Parathyroid adenoma (tissue), 2 donors: ENCODE measurements around the gene ARHGAP21.

Experiments used
- H2AFZ ChIP-seq: fragments of 300-600 bp; sonication (generic); one replicate; pipeline ENCODE4 v1.7.0; 2017; ENCODE audit warnings: antibody characterized with exemption, mild to moderate bottlenecking
- H3K27ac ChIP-seq: fragments of 300-600 bp; sonication (generic); one replicate; pipeline ENCODE4 v1.7.0; 2017
- H3K27me3 ChIP-seq: fragments of 300-600 bp; sonication (generic); one replicate; pipeline ENCODE4 v1.7.0; 2017; ENCODE audit warnings: low read length; ENCODE audit not compliant: control insufficient read depth, insufficient read depth
- H3K36me3 ChIP-seq: fragments of 300-600 bp; sonication (generic); one replicate; pipeline ENCODE4 v1.7.0; 2017; ENCODE audit warnings: low read length; ENCODE audit not compliant: control insufficient read depth, insufficient read depth
- H3K4me1 ChIP-seq: fragments of 300-600 bp; sonication (generic); one replicate; pipeline ENCODE4 v1.7.0; 2017; ENCODE audit warnings: control low read depth
- H3K4me2 ChIP-seq: fragments of 300-600 bp; sonication (generic); one replicate; pipeline ENCODE4 v1.7.0; 2017; ENCODE audit warnings: low read length
- H3K4me3 ChIP-seq: fragments of 300-600 bp; sonication (generic); one replicate; pipeline ENCODE4 v1.7.0; 2017; ENCODE audit warnings: low read depth, low read length
- H3K79me2 ChIP-seq: fragments of 300-600 bp; sonication (generic); one replicate; pipeline ENCODE4 v1.7.0; 2017; ENCODE audit warnings: control low read depth
- H3K9ac ChIP-seq: fragments of 300-600 bp; sonication (generic); one replicate; pipeline ENCODE4 v1.7.0; 2017; ENCODE audit warnings: mild to moderate bottlenecking
- H3K9me3 ChIP-seq: fragments of 300-600 bp; sonication (generic); one replicate; pipeline ENCODE4 v1.7.0; 2017; ENCODE audit warnings: low read length; ENCODE audit not compliant: control insufficient read depth
- TF ChIP-seq, protein P1 (sequence below): fragments of 300-600 bp; sonication (generic); IDR thresholded peaks from one replicate; pipeline ENCODE4 v1.7.0; 2017; ENCODE audit warnings: antibody characterized with exemption, mild to moderate bottlenecking
- donor health status: primary hyperparathyroidism.

Gene ARHGAP21

DNA sequence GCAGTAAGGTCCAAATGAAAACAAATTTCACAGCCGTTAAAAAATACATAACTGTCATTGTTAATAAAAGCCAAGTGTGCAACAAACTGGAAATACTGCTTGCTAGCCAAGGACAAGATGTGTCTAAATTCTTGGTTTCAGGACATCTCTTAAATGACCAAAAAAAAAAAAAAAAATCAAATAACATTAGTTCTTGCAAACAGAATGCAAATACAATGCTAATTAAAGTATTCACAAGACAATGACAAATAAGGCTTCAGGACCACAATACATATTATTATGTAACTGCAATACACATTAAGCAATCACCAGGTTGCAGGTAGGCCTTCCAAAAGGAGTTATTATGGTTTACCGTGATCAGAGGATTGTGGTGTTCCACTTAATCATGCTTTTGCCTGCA, 3.6 kb downstream of the ARHGAP21 start:
- TF ChIP-seq, protein P1, sequence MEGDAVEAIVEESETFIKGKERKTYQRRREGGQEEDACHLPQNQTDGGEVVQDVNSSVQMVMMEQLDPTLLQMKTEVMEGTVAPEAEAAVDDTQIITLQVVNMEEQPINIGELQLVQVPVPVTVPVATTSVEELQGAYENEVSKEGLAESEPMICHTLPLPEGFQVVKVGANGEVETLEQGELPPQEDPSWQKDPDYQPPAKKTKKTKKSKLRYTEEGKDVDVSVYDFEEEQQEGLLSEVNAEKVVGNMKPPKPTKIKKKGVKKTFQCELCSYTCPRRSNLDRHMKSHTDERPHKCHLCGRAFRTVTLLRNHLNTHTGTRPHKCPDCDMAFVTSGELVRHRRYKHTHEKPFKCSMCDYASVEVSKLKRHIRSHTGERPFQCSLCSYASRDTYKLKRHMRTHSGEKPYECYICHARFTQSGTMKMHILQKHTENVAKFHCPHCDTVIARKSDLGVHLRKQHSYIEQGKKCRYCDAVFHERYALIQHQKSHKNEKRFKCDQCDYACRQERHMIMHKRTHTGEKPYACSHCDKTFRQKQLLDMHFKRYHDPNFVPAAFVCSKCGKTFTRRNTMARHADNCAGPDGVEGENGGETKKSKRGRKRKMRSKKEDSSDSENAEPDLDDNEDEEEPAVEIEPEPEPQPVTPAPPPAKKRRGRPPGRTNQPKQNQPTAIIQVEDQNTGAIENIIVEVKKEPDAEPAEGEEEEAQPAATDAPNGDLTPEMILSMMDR, result no peak
- Histone ChIP-seq H3K36me3 (no peaks in the 10 kb centered on the region), H3K4me3 (no peak overlapping the region), H3K4me2 (peak overlapping the region; percentile 34), H3K27ac (no peak overlapping the region), H3K9ac (no peak overlapping the region), H3K27me3 (no peaks in the 10 kb centered on the region), H2AFZ (no peak overlapping the region), H3K79me2 (peaks cover 45% of the 10 kb centered on the region), H3K9me3 (no peaks in the 10 kb centered on the region), H3K4me1 (peaks cover 34% of the 10 kb centered on the region)

DNA sequence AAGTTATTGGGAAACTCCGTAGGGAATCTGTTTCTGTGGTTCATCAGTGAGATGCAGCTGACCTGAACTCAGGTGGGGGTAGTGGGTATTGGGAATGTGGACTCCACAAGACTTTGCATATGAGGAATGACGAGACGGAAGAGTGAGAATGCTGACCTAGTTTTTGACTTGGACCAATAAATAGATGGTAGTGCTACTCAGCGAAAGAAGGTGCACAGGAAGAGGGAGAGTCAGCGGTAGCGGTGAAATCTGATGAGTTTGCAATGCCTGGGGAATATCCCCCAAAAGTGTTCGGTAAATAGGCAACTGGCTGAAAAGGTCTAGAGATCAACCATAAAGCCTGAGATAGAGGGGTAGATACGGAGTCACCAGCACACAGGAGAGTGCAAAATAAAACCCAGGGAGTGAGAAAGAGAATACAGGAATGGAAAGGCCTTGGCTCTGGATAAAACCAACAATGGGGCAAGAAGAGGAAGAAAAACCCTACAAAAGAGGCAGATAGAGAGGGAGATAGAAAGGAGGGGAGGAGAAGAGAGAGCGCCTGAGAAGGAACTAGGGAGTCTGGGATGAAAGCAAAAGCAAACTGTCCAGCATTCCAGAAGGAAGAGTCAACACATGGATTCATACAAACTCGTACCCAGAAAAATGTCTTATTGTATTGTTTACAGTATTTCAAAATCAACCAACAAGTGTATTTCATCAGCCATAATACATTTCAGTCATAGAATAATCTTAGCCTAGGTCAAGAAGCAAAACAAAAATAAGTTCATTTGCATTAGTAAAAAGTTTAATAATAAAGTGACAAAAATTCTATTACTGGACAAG, 5.4 kb downstream of the ARHGAP21 start:
- TF ChIP-seq, protein P1, result no peak
- no peak overlapping the region for H3K9ac ChIP-seq
- H3K9me3 ChIP-seq, result no peaks in the 10 kb centered on the region
- no peak overlapping the region for H3K4me3 ChIP-seq
- H3K4me2 ChIP-seq, result no peak overlapping the region
- H3K27me3 ChIP-seq, result no peaks in the 10 kb centered on the region
- no peaks in the 10 kb centered on the region for H3K36me3 ChIP-seq
- H3K4me1 ChIP-seq, result peaks cover 34% of the 10 kb centered on the region
- H2AFZ ChIP-seq, result no peak overlapping the region
- no peak overlapping the region for H3K27ac ChIP-seq
- H3K79me2 ChIP-seq, result peaks cover 49% of the 10 kb centered on the region

GRCh38 chr10:24716295-24716694, 7.4 kb downstream of the ARHGAP21 start:
- Histone ChIP-seq H3K9ac (no peak overlapping the region), H3K4me2 (peak overlapping the region; percentile 27), H3K27me3 (no peaks in the 10 kb centered on the region), H3K4me3 (no peak overlapping the region), H3K79me2 (peaks cover 43% of the 10 kb centered on the region), H3K9me3 (no peaks in the 10 kb centered on the region), H3K4me1 (peaks cover 34% of the 10 kb centered on the region), H3K36me3 (no peaks in the 10 kb centered on the region), H3K27ac (no peak overlapping the region), H2AFZ (peak overlapping the region; percentile 43)
- TF ChIP-seq, protein P1, result no peak

GRCh38 chr10:24715246-24715769, 8.4 kb downstream of the ARHGAP21 start:
- TF ChIP-seq, protein P1, result no peak
- no peak overlapping the region for H3K9ac ChIP-seq
- H3K9me3 ChIP-seq, result no peaks in the 10 kb centered on the region
- H3K4me2 ChIP-seq, result no peak overlapping the region
- H3K79me2 ChIP-seq, result peaks cover 40% of the 10 kb centered on the region
- H3K4me1 ChIP-seq, result peaks cover 27% of the 10 kb centered on the region
- no peak overlapping the region for H2AFZ ChIP-seq
- H3K27me3 ChIP-seq, result no peaks in the 10 kb centered on the region
- no peak overlapping the region for H3K27ac ChIP-seq
- H3K4me3 ChIP-seq, result no peak overlapping the region
- H3K36me3 ChIP-seq, result no peaks in the 10 kb centered on the region
